C4-2B (cell line): Measurements from ENCODE around the gene TENM4.

Source experiments
- ZFX ChIP-seq: fragments of 450-650 bp; IDR thresholded peaks from 2 replicates; pipeline ENCODE4 v1.6.1; 2017
- TF ChIP-seq, protein P1 (sequence below): fragments of 450-650 bp; conservative IDR thresholded peaks from 2 replicates; pipeline ENCODE4 v1.5.1; 2017; ENCODE audit warnings: mild to moderate bottlenecking

DNA sequence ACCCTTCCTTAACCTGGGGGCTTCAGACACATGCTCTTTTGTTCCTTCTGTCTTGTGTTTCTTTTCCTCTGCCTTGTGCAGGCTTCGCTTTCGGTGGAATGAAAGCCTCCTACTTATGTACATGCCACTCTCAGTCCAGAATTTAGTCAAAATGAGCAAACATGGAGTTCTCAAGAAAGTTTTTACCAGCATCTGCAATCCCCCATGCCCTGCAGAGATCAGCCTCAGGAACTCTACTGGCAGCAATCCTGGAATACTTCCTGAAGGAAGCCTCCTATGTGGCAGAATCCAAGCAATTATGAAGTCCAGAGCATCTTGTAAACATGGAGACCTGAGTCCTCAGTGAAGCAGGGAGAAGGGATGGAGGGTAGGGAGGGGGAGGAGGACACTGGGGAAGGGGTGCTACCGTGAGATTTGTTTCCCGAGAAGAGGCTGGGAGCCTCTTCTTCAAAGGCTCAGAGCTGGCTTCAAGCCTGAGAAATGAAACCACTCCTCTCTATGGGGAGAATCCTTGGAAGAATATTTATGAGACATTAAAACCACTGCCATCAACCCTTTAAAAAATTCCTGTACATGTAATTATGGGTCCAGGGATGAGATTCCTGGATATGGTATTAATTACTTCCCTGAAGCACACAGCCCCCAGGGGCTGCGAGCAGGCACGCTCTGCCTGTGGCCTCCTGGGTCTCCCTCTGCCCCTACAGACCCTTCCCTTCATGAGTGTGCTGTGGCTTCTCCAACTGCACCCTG lies 58.4 kb downstream of the TENM4 start:
- TF ChIP-seq, protein P1, sequence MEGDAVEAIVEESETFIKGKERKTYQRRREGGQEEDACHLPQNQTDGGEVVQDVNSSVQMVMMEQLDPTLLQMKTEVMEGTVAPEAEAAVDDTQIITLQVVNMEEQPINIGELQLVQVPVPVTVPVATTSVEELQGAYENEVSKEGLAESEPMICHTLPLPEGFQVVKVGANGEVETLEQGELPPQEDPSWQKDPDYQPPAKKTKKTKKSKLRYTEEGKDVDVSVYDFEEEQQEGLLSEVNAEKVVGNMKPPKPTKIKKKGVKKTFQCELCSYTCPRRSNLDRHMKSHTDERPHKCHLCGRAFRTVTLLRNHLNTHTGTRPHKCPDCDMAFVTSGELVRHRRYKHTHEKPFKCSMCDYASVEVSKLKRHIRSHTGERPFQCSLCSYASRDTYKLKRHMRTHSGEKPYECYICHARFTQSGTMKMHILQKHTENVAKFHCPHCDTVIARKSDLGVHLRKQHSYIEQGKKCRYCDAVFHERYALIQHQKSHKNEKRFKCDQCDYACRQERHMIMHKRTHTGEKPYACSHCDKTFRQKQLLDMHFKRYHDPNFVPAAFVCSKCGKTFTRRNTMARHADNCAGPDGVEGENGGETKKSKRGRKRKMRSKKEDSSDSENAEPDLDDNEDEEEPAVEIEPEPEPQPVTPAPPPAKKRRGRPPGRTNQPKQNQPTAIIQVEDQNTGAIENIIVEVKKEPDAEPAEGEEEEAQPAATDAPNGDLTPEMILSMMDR: no peak
- no peak for TF ChIP-seq ZFX
